ENCODE measurements around the gene STAMBPL1. TPM values are rescaled to one million over a fixed set of nuclear protein-coding genes. Genes with fewer than 3 reads are reported as not detected.

Gene STAMBPL1
- total RNA-seq, 1 experiment from 2014 or later: 25.2 TPM

- Histone ChIP-seq H3K27me3 (ENCODE audit: control insufficient read depth, insufficient read depth, low read length) (no peaks in the 10 kb centered on the region; the same call in 1 of the 2 replicates), H3K36me3 (ENCODE audit: control insufficient read depth, insufficient read depth, low read length) (no peaks in the 10 kb centered on the region), H3K4me1 (ENCODE audit: control insufficient read depth, insufficient read depth, low read length) (no peaks in the 10 kb centered on the region), H3K27ac (ENCODE audit: low read length) (no peak overlapping the region), H3K4me3 (ENCODE audit: low read depth in 2 of 2, low read length in 2 of 2) (no peak overlapping the region), H3K9me3 (ENCODE audit: control insufficient read depth, insufficient read depth, low read depth, low read length) (no peaks in the 10 kb centered on the region)
- CTCF ChIA-PET: no interaction called here
- DNase-seq (ENCODE audit: low read depth, low spot score): no peak
- in situ Hi-C loops (cut with HindIII; ENCODE audit: low pct_unique_long_range_greater_than_20kb, low sequenced_read_pairs): no loop called here
- TF ChIP-seq REST (IDR thresholded peaks at IDR 0.05; ENCODE audit: insufficient read depth in 1 of 2, low read depth in 2 of 2, low read length in 1 of 2): no peak
- TF ChIP-seq SIN3A (IDR thresholded peaks at IDR 0.05; ENCODE audit: borderline replicate concordance, insufficient read depth, low read depth, low read length): no peak
- no peak for TF ChIP-seq POLR2AphosphoS5 (IDR thresholded peaks at IDR 0.05; ENCODE audit: low read depth, low read length)
- TF ChIP-seq CTCF (IDR thresholded peaks at IDR 0.05): no peak
- TF ChIP-seq TCF7L2 (IDR thresholded peaks at IDR 0.05; ENCODE audit: low read depth, low read length): no peak
- POLR2A ChIA-PET: no interaction called here
- intact Hi-C loops (cut with micrococcal nuclease; ENCODE audit: unreplicated experiment): no loop called here
- BruUV-seq (replicated peaks): no TSS peak
- ATAC-seq: no peak
Measured at GRCh38 chr10:88843171-88843570, 36.9 kb upstream of the STAMBPL1 start.

GRCh38 chr10:88848499-88848898 lies 31.5 kb upstream of the STAMBPL1 start:
- TF ChIP-seq SIN3A (IDR thresholded peaks at IDR 0.05; ENCODE audit: borderline replicate concordance, insufficient read depth, low read depth, low read length): no peak
- TF ChIP-seq REST (IDR thresholded peaks at IDR 0.05; ENCODE audit: insufficient read depth in 1 of 2, low read depth in 2 of 2, low read length in 1 of 2): no peak
- TF ChIP-seq CTCF (IDR thresholded peaks at IDR 0.05): no peak
- no peak for TF ChIP-seq TCF7L2 (IDR thresholded peaks at IDR 0.05; ENCODE audit: low read depth, low read length)
- no peak for TF ChIP-seq POLR2AphosphoS5 (IDR thresholded peaks at IDR 0.05; ENCODE audit: low read depth, low read length)
- in situ Hi-C loops (cut with HindIII; ENCODE audit: low pct_unique_long_range_greater_than_20kb, low sequenced_read_pairs): no loop called here
- ATAC-seq (no peak), DNase-seq (ENCODE audit: low read depth, low spot score) (no peak)
- peaks cover 9% of the 10 kb centered on the region for H3K4me1 ChIP-seq (ENCODE audit: control insufficient read depth, insufficient read depth, low read length)
- ChIA-PET CTCF (no interaction called here), POLR2A (no interaction called here)
- H3K4me3 ChIP-seq (ENCODE audit: low read depth in 2 of 2, low read length in 2 of 2): no peak overlapping the region
- no peaks in the 10 kb centered on the region for H3K36me3 ChIP-seq (ENCODE audit: control insufficient read depth, insufficient read depth, low read length)
- H3K9me3 ChIP-seq (ENCODE audit: control insufficient read depth, insufficient read depth, low read depth, low read length): no peaks in the 10 kb centered on the region
- no peak overlapping the region for H3K27ac ChIP-seq (ENCODE audit: low read length)
- H3K27me3 ChIP-seq (ENCODE audit: control insufficient read depth, insufficient read depth, low read length): no peaks in the 10 kb centered on the region; the same call in 1 of the 2 replicates
- no TSS peak for BruUV-seq (replicated peaks)
- intact Hi-C loops (cut with micrococcal nuclease; ENCODE audit: unreplicated experiment): no loop called here
